Ovary (tissue), 3 donors: ENCODE results near the gene BAK1.

Experiments used
- EP300 ChIP-seq: sonication (generic); formaldehyde crosslinking; IDR thresholded peaks from one replicate; pipeline ENCODE4 v1.6.1; 2017; ENCODE audit warnings: antibody characterized with exemption
- TF ChIP-seq, protein P1 (sequence below), 3 donors: fragments of 450-650 bp in 2 of 3; fragments of 200-600 bp in 1 of 3; IDR thresholded peaks; one replicate each; pipeline versions ENCODE4 v1.5.1 to v1.8.0; 2016 to 2022; ENCODE audit warnings: antibody characterized with exemption in 3 of 3, mild to moderate bottlenecking in 1 of 3
- donor health status: DM: no; HTN: no; CAD: no.

DNA sequence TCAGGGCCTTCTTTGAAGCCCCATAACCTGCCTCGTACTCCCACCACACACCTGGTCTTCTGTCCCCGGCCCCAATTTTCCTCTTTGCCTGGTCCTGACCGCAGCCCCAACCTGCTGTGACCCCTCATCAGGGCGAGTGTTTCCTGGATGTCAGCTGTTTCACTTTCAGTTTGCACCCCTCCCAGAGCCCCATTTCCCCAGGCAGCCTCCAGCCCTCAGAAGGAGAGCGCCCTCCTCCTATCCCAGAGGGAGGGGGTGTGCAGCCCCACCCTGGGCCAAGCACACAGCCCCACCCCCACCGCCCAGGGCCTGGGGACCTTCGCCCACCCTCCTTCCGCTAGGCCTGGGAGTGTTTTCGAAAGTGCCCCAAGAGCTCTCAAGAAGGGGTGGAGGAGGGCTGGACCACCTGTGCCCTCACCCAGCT lies 1.5 kb downstream of the BAK1 start:
- TF ChIP-seq, protein P1, sequence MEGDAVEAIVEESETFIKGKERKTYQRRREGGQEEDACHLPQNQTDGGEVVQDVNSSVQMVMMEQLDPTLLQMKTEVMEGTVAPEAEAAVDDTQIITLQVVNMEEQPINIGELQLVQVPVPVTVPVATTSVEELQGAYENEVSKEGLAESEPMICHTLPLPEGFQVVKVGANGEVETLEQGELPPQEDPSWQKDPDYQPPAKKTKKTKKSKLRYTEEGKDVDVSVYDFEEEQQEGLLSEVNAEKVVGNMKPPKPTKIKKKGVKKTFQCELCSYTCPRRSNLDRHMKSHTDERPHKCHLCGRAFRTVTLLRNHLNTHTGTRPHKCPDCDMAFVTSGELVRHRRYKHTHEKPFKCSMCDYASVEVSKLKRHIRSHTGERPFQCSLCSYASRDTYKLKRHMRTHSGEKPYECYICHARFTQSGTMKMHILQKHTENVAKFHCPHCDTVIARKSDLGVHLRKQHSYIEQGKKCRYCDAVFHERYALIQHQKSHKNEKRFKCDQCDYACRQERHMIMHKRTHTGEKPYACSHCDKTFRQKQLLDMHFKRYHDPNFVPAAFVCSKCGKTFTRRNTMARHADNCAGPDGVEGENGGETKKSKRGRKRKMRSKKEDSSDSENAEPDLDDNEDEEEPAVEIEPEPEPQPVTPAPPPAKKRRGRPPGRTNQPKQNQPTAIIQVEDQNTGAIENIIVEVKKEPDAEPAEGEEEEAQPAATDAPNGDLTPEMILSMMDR (IDR thresholded peaks at IDR 0.05), result no peak
- TF ChIP-seq EP300, result no peak
